Common myeloid progenitor, CD34-positive (primary cell): ENCODE measurements around the gene PTPRM.
A peak's percentile ranks its signal among the peaks of the same experiment; 100 is the strongest.

Source experiments
- CTCF ChIA-PET: fragments of 350-600 bp; sonication (Branson Sonifier 250); formaldehyde crosslinking; loops from one replicate; lab custom pipeline; 2021; ENCODE audit warnings: antibody characterized with exemption; lab: Charles Lee
- POLR2A ChIA-PET: fragments of 350-600 bp; sonication (Branson Sonifier 250); formaldehyde crosslinking; loops from one replicate; lab custom pipeline; 2021; ENCODE audit warnings: antibody characterized with exemption; lab: Charles Lee
- DNase-seq, 3 donors: peaks; one replicate each; pipeline versions ENCODE4 v3.0.0 to v3.0.0-alpha.2; 2013
- H3K27ac ChIP-seq, 2 experiments: 1 replicate in 1 of 2; 2 replicates in 1 of 2; pipeline ENCODE4 v1.7.0; 2013; ENCODE audit warnings: inconsistent platforms in 2 of 2, low read length in 2 of 2, mild to moderate bottlenecking in 2 of 2, low read depth in 1 of 2, moderate library complexity in 1 of 2; ENCODE audit not compliant: severe bottlenecking in 2 of 2, insufficient read depth in 1 of 2, poor library complexity in 1 of 2
- H3K27me3 ChIP-seq, 5 experiments: replicated peaks in 2 of 5; 1 replicate in 3 of 5; 2 replicates in 2 of 5; pipeline versions ENCODE4 v1.6.1 to v1.7.0; 2013; ENCODE audit warnings: low read length in 4 of 5, mild to moderate bottlenecking in 2 of 5, moderate library complexity in 2 of 5, inconsistent platforms in 1 of 5; ENCODE audit not compliant: insufficient read depth in 5 of 5, control insufficient read depth in 4 of 5
- H3K36me3 ChIP-seq, 4 experiments: 1 replicate in 2 of 4; 2 replicates in 2 of 4; pipeline versions ENCODE4 v1.6.1 to v1.7.0; 2013; ENCODE audit warnings: low read length in 3 of 4, control low read depth in 1 of 4, mild to moderate bottlenecking in 1 of 4; ENCODE audit not compliant: control insufficient read depth in 4 of 4, insufficient read depth in 4 of 4
- H3K4me1 ChIP-seq, 4 experiments: 1 replicate in 3 of 4; 2 replicates in 1 of 4; pipeline versions ENCODE4 v1.6.1 to v1.7.1; 2013; ENCODE audit warnings: low read length in 3 of 4, mild to moderate bottlenecking in 3 of 4, control low read depth in 1 of 4, inconsistent platforms in 1 of 4, moderate library complexity in 1 of 4; ENCODE audit not compliant: control insufficient read depth in 4 of 4, insufficient read depth in 4 of 4; ENCODE audit errors: control extremely low read depth in 1 of 4
- H3K4me3 ChIP-seq, 7 experiments: 1 replicate in 4 of 7; 2 replicates in 3 of 7; pipeline versions ENCODE4 v1.5.1 to v1.7.0; 2013; ENCODE audit warnings: mild to moderate bottlenecking in 7 of 7, low read length in 6 of 7, moderate library complexity in 6 of 7, inconsistent platforms in 2 of 7, low read depth in 2 of 7, control low read depth in 1 of 7; ENCODE audit not compliant: insufficient read depth in 4 of 7, control insufficient read depth in 1 of 7; ENCODE audit errors: extremely low read depth in 1 of 7
- H3K9me3 ChIP-seq, 5 experiments: 1 replicate in 4 of 5; 2 replicates in 1 of 5; pipeline versions ENCODE4 v1.6.1 to v1.7.1; 2013; ENCODE audit warnings: low read length in 4 of 5, mild to moderate bottlenecking in 2 of 5, inconsistent platforms in 1 of 5, low read depth in 1 of 5, moderate library complexity in 1 of 5; ENCODE audit not compliant: control insufficient read depth in 4 of 5, insufficient read depth in 2 of 5; ENCODE audit errors: control extremely low read depth in 1 of 5
- WGBS: methylation state at CpG from one replicate; pipeline ENCODE4 v1.1.5; 2013; ENCODE audit not compliant: insufficient coverage; 5-methylcytosine and 5-hydroxymethylcytosine counted together

The PTPRM gene

GRCh38 chr18:7598167-7599047 lies 31.3 kb downstream of the PTPRM start:
- peaks cover 0 to 6% (median 2%) of the 10 kb centered on the region in 5 experiments for H3K9me3 ChIP-seq
- WGBS, result 100% methylated on average over 2 of the region's 7 CpGs
- no peaks in the 10 kb centered on the region for H3K27me3 ChIP-seq
- no peaks in the 10 kb centered on the region for H3K36me3 ChIP-seq
- ChIA-PET POLR2A (no interaction called here), CTCF (interaction anchor here (0.8 to 1.4 kb wide), 3 partner anchors 18 to 31 kb away, joined by 4 to 5 read pairs (median 4); partner anchors contain the start of gene PTPRM)
- no peak overlapping the region for H3K4me3 ChIP-seq
- H3K4me1 ChIP-seq, result peaks cover 0 to 29% (median 8%) of the 10 kb centered on the region in 4 experiments
- no peak overlapping the region for H3K27ac ChIP-seq
- DNase-seq, result no peak

GRCh38 chr18:7600036-7600435 lies 32.9 kb downstream of the PTPRM start:
- DNase-seq, result no peak
- POLR2A ChIA-PET, result no interaction called here
- no peaks in the 10 kb centered on the region for H3K27me3 ChIP-seq
- H3K27ac ChIP-seq, result no peak overlapping the region
- CTCF ChIA-PET, result interaction anchor here (1.4 kb wide), 1 partner anchor 32 kb away, joined by 4 read pairs; the partner anchor contains the start of gene PTPRM
- WGBS, result 90% methylated on average over 6 of the region's 6 CpGs
- no peaks in the 10 kb centered on the region for H3K36me3 ChIP-seq
- H3K4me1 ChIP-seq, result peaks cover 0 to 31% (median 8%) of the 10 kb centered on the region in 4 experiments
- H3K9me3 ChIP-seq, result peaks cover 0 to 6% (median 2%) of the 10 kb centered on the region in 5 experiments
- no peak overlapping the region for H3K4me3 ChIP-seq

- DNase-seq, result peak in 1 of 3 donors; percentile 3
- Histone ChIP-seq H3K27me3 (no peaks in the 10 kb centered on the region), H3K27ac (no peak overlapping the region), H3K4me1 (peaks cover 0 to 31% (median 8%) of the 10 kb centered on the region in 4 experiments), H3K36me3 (no peaks in the 10 kb centered on the region), H3K9me3 (peaks cover 0 to 6% (median 2%) of the 10 kb centered on the region in 5 experiments), H3K4me3 (peak overlapping the region in 1 of 7 experiments; percentile 4)
- POLR2A ChIA-PET, result no interaction called here
- 93% methylated on average over 13 of the region's 13 CpGs for WGBS
- CTCF ChIA-PET, result no interaction called here
Observed at GRCh38 chr18:7600528-7601245, 33.6 kb downstream of the PTPRM start.

GRCh38 chr18:7601246-7601615 lies 34.1 kb downstream of the PTPRM start:
- H3K36me3 ChIP-seq, result no peaks in the 10 kb centered on the region
- H3K9me3 ChIP-seq, result peaks cover 0 to 6% (median 2%) of the 10 kb centered on the region in 5 experiments
- ChIA-PET POLR2A (no interaction called here), CTCF (no interaction called here)
- no peaks in the 10 kb centered on the region for H3K27me3 ChIP-seq
- no peak overlapping the region for H3K27ac ChIP-seq
- 78% methylated on average over 5 of the region's 6 CpGs for WGBS
- H3K4me1 ChIP-seq, result peaks cover 0 to 31% (median 8%) of the 10 kb centered on the region in 4 experiments
- DNase-seq, result peak in 2 of 3 donors; percentile 61 to 63
- H3K4me3 ChIP-seq, result no peak overlapping the region

- no peak for DNase-seq
- H3K27ac ChIP-seq, result no peak overlapping the region
- peaks cover 0 to 6% (median 2%) of the 10 kb centered on the region in 5 experiments for H3K9me3 ChIP-seq
- H3K4me1 ChIP-seq, result peaks cover 0 to 31% (median 8%) of the 10 kb centered on the region in 4 experiments
- POLR2A ChIA-PET, result no interaction called here
- 91% methylated on average over 3 of the region's 3 CpGs for WGBS
- H3K4me3 ChIP-seq, result no peak overlapping the region
- no peaks in the 10 kb centered on the region for H3K27me3 ChIP-seq
- CTCF ChIA-PET, result interaction anchor here (0.6 to 1.3 kb wide), 2 partner anchors 10 to 1200 kb away, joined by 3 to 4 read pairs; no protein-coding TSS in a partner anchor
- H3K36me3 ChIP-seq, result no peaks in the 10 kb centered on the region
Observed at GRCh38 chr18:7601936-7602335, 34.8 kb downstream of the PTPRM start.

- Histone ChIP-seq H3K4me1 (peaks cover 0 to 31% (median 8%) of the 10 kb centered on the region in 4 experiments), H3K27me3 (no peaks in the 10 kb centered on the region), H3K27ac (no peak overlapping the region), H3K4me3 (no peak overlapping the region), H3K9me3 (peaks cover 0 to 6% (median 2%) of the 10 kb centered on the region in 5 experiments), H3K36me3 (no peaks in the 10 kb centered on the region)
- ChIA-PET POLR2A (no interaction called here), CTCF (no interaction called here)
- DNase-seq, result no peak
- WGBS, result 94% methylated on average over 3 of the region's 4 CpGs
Observed at GRCh38 chr18:7603259-7604000, 36.3 kb downstream of the PTPRM start.
